CD4-positive, alpha-beta T cell treated with Interleukin-1 beta for 1 hour (primary cell): ENCODE data around the gene TNNT2.

Experiments used
- DNase-seq, 2 donors: peaks; one replicate each; pipeline ENCODE4 v3.0.0-alpha.2; 2020 to 2022

The TNNT2 gene

GRCh38 chr1:201309416-201309815, 68.1 kb downstream of the TNNT2 start:
- DNase-seq = no peak
